D721Med (cell line): ENCODE measurements around the gene PRR36.

Source experiments
- DNase-seq: peaks from one replicate; pipeline ENCODE4 v3.0.0; 2011; ENCODE audit warnings: low spot score; ENCODE audit not compliant: insufficient read length
- FAIRE-seq: peaks from 2 replicates; lab custom pipeline; 2011; peaks lifted over from hg19 to GRCh38; lab: Jason Lieb, UNC
- CTCF ChIP-seq: IDR thresholded peaks from 2 replicates; pipeline ENCODE4 v1.5.1; 2012; ENCODE audit warnings: mild to moderate bottlenecking, control low read depth; ENCODE audit not compliant: insufficient read depth; ENCODE audit errors: missing control alignments

Gene PRR36

DNA sequence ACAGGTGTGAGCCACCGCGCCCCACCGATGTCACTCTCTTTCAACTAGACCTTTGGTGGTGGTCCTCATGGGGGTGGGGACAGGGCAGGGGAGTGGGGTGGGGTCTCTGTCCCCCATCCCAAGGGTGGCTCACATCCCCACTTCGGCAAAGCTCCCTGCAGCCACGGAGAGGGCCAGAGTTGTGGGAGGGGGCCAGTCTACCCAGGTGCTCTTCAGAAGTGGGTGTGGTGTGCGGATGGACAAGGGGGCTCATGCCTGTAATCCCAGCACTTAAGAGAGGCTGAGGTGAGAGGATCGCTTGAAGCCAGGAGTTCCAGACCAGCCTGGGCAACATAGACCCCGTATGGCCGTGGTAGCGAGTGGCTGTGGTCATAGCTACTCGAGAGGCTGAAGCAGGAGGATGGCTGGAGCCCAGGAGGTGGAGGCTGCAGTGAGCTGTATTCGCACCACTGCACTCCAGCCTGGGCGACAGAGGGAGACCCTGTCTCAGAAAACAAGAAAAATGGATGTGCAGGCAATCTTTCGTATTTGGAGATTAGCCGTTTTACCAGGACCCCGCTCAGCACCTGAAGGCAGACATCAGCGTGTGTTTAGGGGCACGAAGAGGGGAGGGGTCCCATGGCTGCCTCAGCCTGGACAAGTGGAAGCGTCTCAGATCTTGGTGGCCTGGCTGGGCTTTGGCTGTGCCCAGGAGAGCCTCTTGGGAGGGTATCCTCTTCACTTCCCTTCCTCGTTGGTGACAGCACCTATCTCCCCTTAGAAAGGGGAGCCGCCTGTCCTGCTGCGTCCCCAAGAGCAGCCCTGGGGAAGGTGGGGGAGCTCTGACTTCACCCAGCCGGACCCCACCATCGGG lies 41.3 kb upstream of the PRR36 start:
- no peak for DNase-seq
- no peak for TF ChIP-seq CTCF
- no peak for FAIRE-seq

- FAIRE-seq (no peak), DNase-seq (no peak)
These were observed 40.4 kb upstream of the PRR36 start, which contains the start of gene TGFBR3L for GRCh38 chr19:7914598-7915045. TGFBR3L (plus strand) TSS chr19:7914830.

DNA sequence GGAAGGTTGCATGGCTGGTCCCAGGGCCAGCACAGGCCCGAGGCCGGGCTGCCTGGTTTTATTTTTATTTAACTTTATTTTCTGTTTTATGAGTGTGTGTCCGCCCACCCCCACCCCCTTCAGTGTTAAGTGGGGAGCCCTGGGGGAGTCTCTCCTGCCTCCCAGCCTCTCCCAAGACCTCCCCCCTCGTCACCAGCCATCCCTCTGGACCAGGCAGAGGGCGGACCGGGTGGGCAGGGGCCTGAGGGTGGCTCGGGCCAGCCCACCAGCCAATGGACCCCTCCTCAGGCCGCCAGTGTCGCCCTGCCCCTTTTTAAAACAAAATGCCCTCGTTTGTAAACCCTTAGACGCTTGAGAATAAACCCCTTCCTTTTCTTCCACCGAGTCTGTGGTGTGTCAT lies 39.9 kb upstream of the PRR36 start:
- no peak for DNase-seq
- no peak for TF ChIP-seq CTCF
- no peak for FAIRE-seq

More at GRCh38 chr19:7914598-7915045, 40.4 kb upstream of the PRR36 start, which contains the start of gene TGFBR3L:
- TF ChIP-seq CTCF = no peak

DNA sequence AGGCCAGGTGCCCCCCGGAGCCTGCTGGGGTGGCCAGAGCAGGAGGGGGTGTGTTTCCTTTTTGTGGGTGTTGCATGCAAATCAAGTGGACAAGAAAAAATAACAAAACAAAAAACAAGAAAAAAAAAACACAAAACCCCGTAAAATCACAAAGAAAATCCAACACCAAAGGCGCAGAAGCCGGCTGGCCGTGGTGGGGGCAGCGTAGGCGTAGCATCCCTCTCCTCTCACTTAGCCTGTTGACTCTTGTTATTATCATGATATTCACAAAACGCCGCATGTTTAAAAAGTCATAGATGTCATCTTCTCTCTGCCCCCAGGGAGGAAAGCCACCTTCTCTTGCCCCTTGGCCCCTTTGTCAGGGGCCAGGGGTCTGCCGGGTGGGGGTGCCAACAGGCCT lies 39.5 kb upstream of the PRR36 start:
- FAIRE-seq (no peak), DNase-seq (no peak)
- TF ChIP-seq CTCF = no peak

- no peak for TF ChIP-seq CTCF
- FAIRE-seq (no peak), DNase-seq (no peak)
These were observed 38.7 kb upstream of the PRR36 start for GRCh38 chr19:7912697-7913564.

GRCh38 chr19:7912144-7912696 lies 38.0 kb upstream of the PRR36 start:
- FAIRE-seq (no peak), DNase-seq (no peak)
- TF ChIP-seq CTCF = no peak
